Fibroblast of pulmonary artery (primary cell): ENCODE measurements around the gene PCYT2.

Experiments used
- DNase-seq: peaks from one replicate; pipeline ENCODE4 v3.0.0-alpha.2; 2010; ENCODE audit warnings: low read depth
- H3K4me3 ChIP-seq: replicated peaks from 2 replicates; pipeline ENCODE4 v1.5.1; 2011; ENCODE audit warnings: low read depth, mild to moderate bottlenecking, control low read depth, low read length, moderate library complexity
- CTCF ChIP-seq: IDR thresholded peaks from 2 replicates; pipeline ENCODE4 v1.5.1; 2011; ENCODE audit warnings: mild to moderate bottlenecking, control low read depth, low read length, inconsistent platforms; ENCODE audit errors: missing control alignments

The PCYT2 gene

GRCh38 chr17:81901167-81902022 is 9.8 kb downstream of the PCYT2 start:
- no peak for TF ChIP-seq CTCF
- no peak for DNase-seq
- H3K4me3 ChIP-seq: no peak overlapping the region

- H3K4me3 ChIP-seq: no peak overlapping the region
- no peak for TF ChIP-seq CTCF
- DNase-seq: no peak
Measured at GRCh38 chr17:81900181-81900820, 10.9 kb downstream of the PCYT2 start.

GRCh38 chr17:81899514-81900166 is 11.6 kb downstream of the PCYT2 start:
- no peak for DNase-seq
- no peak overlapping the region for H3K4me3 ChIP-seq
- TF ChIP-seq CTCF: no peak

- DNase-seq: no peak
- no peak for TF ChIP-seq CTCF
- H3K4me3 ChIP-seq: no peak overlapping the region
Measured at GRCh38 chr17:81898885-81899284, 12.3 kb downstream of the PCYT2 start.

GRCh38 chr17:81898029-81898866 is 13.0 kb downstream of the PCYT2 start:
- DNase-seq: peak; percentile 62
- no peak for TF ChIP-seq CTCF
- H3K4me3 ChIP-seq: no peak overlapping the region

GRCh38 chr17:81895400-81895799 is 15.8 kb downstream of the PCYT2 start:
- TF ChIP-seq CTCF: no peak
- DNase-seq: no peak
- no peak overlapping the region for H3K4me3 ChIP-seq
